Epithelial cell of esophagus (primary cell): ENCODE results near the gene UBR3.
"Not testable (repeated sequence)": the region's sequence is repeated elsewhere in the genome, so short reads cannot be mapped to it uniquely, and the experiment has no call there.

ENCODE experiments used
- DNase-seq: peaks from one replicate; pipeline ENCODE4 v3.0.0; 2010; ENCODE audit warnings: low read depth
- H3K4me3 ChIP-seq: 2 replicates; pipeline ENCODE4 v1.5.1; 2011; ENCODE audit warnings: mild to moderate bottlenecking, low read length, control low read depth
- TF ChIP-seq, protein P1 (sequence below): IDR thresholded peaks from 2 replicates; pipeline ENCODE4 v1.5.1; 2011; ENCODE audit warnings: low read depth, mild to moderate bottlenecking, low read length, control low read depth, inconsistent platforms; ENCODE audit not compliant: insufficient read depth; ENCODE audit errors: missing control alignments

Gene UBR3

DNA sequence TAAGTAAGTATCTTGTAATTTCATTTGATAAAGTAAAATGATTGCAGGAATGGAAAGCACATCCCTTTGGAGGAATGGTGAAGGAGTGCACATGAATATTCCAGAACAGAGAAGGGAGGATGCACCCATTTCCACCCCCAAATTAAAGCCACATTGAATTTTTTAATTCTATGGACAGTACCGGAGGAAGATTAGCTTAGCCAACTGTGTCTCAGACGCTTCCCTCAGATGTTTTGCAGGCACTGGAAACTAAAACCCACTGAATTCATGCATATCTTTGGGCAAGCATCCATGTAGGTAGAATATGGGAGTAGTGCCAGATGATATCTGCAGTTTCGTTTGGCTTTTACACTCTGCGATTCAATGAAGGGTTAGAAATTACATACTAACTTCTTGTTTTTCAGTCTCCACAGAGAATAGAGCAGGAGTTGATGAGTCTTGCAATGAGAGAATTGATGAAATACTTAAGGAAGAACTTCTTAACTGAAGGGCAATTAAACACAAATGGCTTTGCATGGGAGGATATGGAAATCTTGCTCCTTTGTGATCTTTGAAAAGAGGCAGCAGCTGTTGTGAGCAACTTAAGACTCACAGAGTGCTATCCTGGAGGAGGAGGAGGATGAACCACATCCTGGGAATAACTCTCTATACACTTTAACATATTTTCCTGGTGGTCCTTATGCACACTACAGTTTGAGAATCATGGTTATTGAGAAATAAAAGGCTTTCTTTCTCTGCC is 279.0 kb downstream of the UBR3 start:
- TF ChIP-seq, protein P1, sequence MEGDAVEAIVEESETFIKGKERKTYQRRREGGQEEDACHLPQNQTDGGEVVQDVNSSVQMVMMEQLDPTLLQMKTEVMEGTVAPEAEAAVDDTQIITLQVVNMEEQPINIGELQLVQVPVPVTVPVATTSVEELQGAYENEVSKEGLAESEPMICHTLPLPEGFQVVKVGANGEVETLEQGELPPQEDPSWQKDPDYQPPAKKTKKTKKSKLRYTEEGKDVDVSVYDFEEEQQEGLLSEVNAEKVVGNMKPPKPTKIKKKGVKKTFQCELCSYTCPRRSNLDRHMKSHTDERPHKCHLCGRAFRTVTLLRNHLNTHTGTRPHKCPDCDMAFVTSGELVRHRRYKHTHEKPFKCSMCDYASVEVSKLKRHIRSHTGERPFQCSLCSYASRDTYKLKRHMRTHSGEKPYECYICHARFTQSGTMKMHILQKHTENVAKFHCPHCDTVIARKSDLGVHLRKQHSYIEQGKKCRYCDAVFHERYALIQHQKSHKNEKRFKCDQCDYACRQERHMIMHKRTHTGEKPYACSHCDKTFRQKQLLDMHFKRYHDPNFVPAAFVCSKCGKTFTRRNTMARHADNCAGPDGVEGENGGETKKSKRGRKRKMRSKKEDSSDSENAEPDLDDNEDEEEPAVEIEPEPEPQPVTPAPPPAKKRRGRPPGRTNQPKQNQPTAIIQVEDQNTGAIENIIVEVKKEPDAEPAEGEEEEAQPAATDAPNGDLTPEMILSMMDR, result no peak
- no peak for DNase-seq
- H3K4me3 ChIP-seq, result no peak overlapping the region

DNA sequence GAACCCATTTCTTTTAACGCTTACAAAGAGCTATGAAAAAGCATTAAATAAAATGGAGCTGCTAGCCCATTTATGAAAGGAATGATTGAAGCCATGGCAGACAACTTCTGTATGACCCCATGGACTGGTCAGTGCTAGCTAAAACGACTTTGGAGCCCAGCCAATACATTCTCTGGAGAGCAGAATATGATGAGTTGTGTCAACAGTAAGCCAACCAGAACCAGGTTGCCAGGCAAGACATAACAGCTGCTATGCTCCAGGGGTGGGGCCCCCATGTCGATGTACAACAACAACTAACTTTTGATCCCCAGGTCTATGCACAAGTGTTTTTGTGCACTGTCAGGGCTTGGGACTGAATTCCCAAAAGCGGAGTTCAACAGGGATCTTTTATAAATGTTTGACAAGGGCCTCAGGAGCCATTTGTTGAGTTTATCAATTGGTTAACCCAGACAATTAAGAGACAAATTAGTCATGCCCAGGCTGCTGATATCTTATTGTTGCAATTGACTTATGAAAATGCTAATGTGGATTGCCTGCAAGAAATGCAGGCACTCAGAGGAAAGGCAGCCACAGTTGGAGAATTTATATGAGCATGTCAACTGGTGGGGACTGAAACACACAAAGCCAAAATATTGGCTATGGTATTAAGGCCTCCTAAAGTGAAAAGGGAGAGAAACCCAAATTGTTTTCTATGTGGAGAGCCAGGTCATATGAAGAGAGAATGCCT is 286.1 kb downstream of the UBR3 start:
- TF ChIP-seq, protein P1, result no peak
- DNase-seq, result no peak
- H3K4me3 ChIP-seq, result no peak overlapping the region

DNA sequence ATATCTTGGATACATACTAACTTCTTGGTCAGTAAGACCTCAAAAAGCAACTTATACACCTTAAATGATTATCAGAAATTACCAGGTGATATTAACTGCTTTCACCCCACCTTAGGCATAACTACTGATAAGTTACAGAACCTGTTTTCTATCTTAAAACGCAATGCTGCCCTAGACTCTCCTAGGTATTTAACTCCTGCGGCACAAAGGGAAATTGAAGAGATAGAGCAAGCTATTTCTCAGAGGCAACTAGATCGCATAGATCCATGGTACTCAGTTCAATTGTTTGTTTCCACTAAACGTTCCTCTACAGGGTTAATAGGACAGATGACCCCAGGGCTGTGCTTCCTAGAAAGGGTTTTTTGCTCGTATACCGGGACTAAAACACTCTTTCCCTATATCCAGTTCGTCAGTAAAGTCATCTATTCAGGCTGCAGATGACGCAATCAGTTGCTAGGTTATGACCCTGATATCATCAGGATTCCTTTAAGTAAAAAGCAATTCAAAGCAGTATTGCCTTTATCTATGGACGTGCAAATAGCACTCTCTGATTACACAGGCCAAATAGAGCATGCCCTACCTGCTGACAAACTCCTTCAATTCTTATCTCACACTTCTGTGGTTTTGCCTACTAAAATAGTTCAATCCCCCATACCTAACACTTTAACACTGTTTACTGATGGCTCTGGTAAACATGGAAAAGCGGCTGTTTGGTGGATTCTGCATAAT is 288.4 kb downstream of the UBR3 start:
- TF ChIP-seq, protein P1, result no peak
- no peak overlapping the region for H3K4me3 ChIP-seq
- DNase-seq, result no peak

DNA sequence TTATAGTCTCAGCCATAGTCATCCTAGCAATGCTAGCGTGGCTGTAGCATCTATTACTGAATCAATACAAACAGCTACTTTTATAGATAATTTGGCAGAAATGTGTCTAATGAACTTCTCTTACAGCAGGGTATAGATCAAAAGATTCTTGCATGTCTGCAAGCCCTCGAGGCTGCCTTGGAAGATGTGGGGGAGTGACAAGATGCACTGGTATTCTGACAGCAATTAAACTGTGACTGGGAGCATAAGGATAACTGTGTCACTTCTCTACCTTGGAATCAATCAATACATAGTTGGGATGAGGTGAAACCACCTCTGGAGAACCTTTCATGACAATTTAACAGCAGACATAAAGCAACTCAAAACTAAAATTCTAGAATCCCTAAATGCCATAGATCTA is 291.4 kb downstream of the UBR3 start:
- TF ChIP-seq, protein P1, result no peak
- DNase-seq, result no peak
- H3K4me3 ChIP-seq, result no peak overlapping the region

DNA sequence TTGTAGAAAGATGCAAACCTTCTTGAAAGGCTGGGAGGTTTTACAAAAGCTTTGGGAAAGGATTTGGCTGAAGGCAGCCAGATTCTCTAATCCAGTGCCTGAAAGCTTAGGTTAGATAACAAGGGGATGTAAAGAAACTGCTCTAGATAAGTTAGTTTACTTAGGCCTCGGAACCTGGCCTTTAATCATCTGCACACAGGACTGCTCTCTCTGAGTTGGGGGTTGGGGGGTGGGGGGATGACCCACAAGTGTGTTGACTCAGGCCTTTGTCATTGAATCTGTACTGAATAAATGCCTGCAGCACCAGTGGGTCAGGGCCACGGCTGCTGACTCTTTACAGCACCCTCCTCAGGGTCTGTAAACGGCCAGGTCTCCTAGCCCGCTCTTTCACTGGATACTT is 292.1 kb downstream of the UBR3 start:
- H3K4me3 ChIP-seq, result not testable (repeated sequence)

DNA sequence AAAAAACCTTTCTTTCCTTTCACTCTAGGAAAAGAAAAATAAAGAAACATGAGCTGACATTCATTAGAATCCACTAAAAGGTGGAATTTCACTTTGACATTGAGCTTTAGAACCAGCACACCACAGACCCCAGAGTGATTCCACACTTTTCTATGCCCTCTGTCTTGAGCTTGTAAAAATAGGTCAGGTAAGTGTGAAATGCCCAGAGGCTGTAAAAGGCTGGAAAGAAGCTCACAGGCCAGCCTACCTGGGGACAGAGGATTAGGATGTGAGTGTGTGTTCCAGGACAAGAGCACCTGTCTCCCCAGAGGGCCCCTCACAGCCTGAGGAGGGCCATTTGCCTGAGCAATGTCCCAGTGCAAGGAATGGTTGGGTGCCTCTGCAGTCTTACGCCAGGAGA is 294.4 kb downstream of the UBR3 start:
- DNase-seq, result no peak
- H3K4me3 ChIP-seq, result no peak overlapping the region
- TF ChIP-seq, protein P1, result no peak

More for the DNA sequence above, 292.1 kb downstream of the UBR3 start:
- not testable (repeated sequence) for DNase-seq

DNA sequence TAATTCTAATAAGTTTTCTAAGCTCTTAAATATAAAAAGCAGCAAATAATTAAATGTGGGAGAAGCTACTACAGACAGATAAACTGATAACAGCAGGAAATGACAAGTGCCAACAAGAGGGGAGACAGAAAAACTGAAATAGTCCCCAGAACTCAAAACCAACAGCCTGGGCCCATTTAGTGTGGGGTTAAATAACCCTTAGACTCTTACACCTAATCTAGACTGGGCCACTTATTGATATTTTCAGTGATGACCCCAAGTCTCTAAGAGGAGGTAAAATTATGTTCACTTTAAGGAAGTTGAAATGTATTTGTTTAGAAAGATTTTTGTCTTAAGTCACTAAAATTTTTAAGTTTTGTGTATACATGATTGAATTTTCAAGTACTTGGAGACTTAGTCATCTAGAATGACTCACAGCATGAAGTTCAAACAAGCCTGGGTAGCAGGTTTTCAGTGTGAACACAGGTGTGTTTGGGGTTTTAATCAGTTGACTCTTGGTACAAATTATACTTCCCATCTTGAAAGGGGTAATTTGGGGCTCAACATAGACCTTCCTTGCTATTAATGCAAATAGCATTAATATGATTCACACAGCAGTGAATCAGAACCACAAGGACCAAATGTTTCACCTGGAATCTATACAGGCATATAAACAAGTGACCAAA is 295.8 kb downstream of the UBR3 start:
- no peak overlapping the region for H3K4me3 ChIP-seq
- TF ChIP-seq, protein P1, result no peak
- peak; percentile 92 for DNase-seq
